ENCODE measurements around the gene C10orf62.
"Not testable (repeated sequence)": the region's sequence is repeated elsewhere in the genome, so short reads cannot be mapped to it uniquely, and the experiment has no call there.

C10orf62 gene

GRCh38 chr10:97571622-97572021 lies 17.9 kb upstream of the C10orf62 start:
- no peak overlapping the region for H3K4me3 ChIP-seq (ENCODE audit: low read length)
- DNase-seq (ENCODE audit: low read depth) = no peak
- TF ChIP-seq, protein P1, sequence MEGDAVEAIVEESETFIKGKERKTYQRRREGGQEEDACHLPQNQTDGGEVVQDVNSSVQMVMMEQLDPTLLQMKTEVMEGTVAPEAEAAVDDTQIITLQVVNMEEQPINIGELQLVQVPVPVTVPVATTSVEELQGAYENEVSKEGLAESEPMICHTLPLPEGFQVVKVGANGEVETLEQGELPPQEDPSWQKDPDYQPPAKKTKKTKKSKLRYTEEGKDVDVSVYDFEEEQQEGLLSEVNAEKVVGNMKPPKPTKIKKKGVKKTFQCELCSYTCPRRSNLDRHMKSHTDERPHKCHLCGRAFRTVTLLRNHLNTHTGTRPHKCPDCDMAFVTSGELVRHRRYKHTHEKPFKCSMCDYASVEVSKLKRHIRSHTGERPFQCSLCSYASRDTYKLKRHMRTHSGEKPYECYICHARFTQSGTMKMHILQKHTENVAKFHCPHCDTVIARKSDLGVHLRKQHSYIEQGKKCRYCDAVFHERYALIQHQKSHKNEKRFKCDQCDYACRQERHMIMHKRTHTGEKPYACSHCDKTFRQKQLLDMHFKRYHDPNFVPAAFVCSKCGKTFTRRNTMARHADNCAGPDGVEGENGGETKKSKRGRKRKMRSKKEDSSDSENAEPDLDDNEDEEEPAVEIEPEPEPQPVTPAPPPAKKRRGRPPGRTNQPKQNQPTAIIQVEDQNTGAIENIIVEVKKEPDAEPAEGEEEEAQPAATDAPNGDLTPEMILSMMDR (conservative IDR thresholded peaks at IDR 0.05; ENCODE audit: low read length) = no peak

DNA sequence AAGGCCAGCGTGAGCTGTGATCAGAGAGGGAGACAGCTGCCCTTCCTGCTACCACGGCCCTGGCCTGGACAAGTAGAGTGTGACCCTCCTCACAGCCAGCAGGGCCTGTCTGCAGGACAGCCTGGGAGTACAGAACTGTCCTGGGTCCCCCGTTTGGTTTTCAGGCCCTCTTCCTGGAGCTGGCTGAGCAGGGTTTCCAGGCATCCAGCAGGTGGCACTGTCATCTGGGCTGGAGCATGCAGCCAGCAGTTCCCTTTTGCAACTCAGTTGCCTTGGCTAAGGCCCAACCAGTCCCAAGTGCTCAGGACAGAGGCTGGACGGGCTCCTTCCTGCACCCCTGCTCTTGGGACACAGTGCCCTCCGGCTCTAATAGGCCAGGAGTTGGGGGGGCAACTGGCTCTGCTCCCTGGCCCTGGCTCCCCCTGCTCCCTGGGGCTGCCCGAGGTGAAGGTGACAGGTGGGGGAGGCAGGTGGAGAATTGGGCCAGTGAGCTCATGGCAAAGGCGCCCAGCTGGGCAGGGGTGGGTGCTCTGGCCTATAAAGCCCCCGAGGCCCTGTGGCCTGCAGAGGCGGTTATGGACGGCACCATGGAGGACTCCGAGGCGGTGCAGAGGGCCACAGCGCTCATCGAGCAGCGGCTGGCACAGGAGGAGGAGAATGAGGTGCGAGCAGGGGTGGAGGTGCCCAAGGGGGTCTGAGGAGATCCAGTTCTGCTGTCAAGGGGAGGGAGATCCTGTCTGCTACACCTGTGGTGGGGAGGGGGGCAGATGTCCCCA lies 17.1 kb upstream of the C10orf62 start, which contains the start of gene ANKRD2:
Gene ANKRD2 (plus strand): TSS at position 566 of the 776 bp plus-strand sequence. CDS start 10 bp downstream, at position 576.
- TF ChIP-seq, protein P1 (conservative IDR thresholded peaks at IDR 0.05; ENCODE audit: low read length) = peak; percentile 87
- peak; percentile 78 for DNase-seq (ENCODE audit: low read depth)
- no peak within 1 kb of the TSS for H3K4me3 ChIP-seq (ENCODE audit: low read length)

DNA sequence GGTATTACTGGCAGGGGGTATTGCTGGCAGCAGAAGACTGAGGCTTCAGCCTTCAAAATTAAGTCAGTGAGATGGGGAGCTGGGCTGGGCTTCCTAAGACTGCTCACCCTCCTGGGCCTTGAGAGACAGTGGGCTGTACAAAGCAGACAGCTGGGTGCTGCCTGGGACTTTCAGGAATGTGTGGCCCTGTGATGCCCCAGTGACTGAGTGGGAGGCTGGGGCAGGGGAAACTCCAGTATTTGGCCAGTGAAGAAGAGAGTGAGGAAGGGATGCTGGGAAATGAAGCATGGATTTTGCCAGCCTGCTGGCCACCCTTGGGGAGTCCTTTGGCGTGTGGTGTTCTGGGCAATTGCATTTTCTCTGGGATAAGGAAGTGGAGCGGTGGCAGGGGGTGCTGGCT lies 16.5 kb upstream of the C10orf62 start:
- peak; percentile 12 for DNase-seq (ENCODE audit: low read depth)
- no peak overlapping the region for H3K4me3 ChIP-seq (ENCODE audit: low read length)
- TF ChIP-seq, protein P1 (conservative IDR thresholded peaks at IDR 0.05; ENCODE audit: low read length) = no peak

GRCh38 chr10:97573672-97574071 lies 15.8 kb upstream of the C10orf62 start:
- DNase-seq (ENCODE audit: low read depth) = no peak
- TF ChIP-seq, protein P1 (conservative IDR thresholded peaks at IDR 0.05; ENCODE audit: low read length) = no peak
- H3K4me3 ChIP-seq (ENCODE audit: low read length) = no peak overlapping the region

- peak; percentile 84 for DNase-seq (ENCODE audit: low read depth)
- no peak overlapping the region for H3K4me3 ChIP-seq (ENCODE audit: low read length)
- TF ChIP-seq, protein P1 (conservative IDR thresholded peaks at IDR 0.05; ENCODE audit: low read length) = no peak
These were observed 15.0 kb upstream of the C10orf62 start for GRCh38 chr10:97574374-97575126.

DNA sequence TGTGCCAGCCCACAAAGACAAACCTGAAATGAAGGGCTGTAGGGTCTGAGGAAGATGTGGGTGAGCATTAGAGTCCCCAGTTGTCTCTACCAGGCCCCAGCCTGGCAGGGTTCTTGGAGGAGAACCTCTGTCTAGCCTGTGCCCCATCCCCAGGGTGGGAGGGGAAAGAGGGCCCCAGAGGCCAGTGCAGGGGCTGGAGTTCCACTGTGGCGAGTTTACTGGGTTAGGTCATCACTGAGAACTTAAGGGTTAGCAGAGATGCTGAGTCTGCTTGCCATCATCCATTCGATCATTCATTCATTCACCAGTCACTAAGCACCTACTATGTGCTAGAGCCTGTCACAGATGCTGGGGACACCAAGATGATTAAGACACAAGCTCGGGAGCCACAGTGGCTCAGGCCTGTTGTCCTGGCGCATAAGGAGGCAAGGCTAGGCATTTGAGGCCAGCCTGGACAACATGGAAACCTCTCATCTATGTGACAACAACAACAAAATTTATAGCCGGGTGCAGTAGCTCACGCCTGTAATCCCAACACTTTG lies 14.3 kb upstream of the C10orf62 start:
- peak; percentile 5 for DNase-seq (ENCODE audit: low read depth)
- no peak overlapping the region for H3K4me3 ChIP-seq (ENCODE audit: low read length)
- TF ChIP-seq, protein P1 (conservative IDR thresholded peaks at IDR 0.05; ENCODE audit: low read length) = no peak

GRCh38 chr10:97576487-97576886 lies 13.0 kb upstream of the C10orf62 start:
- H3K4me3 ChIP-seq (ENCODE audit: low read length); DNase-seq (ENCODE audit: low read depth): not testable (repeated sequence)

All from AG10803 (cell line).